ENCODE results near the gene PLPPR1. TPM values are rescaled to one million over a fixed set of nuclear protein-coding genes. Genes with fewer than 3 reads are reported as not detected.

The PLPPR1 gene
- total RNA-seq, 1 experiment from 2014 or later, result not detected

- ATAC-seq (no peak), DNase-seq (ENCODE audit: low read depth, low spot score) (no peak)
- Histone ChIP-seq H2AFZ (ENCODE audit: low read depth, low read length, poor library complexity, severe bottlenecking) (no peak overlapping the region), H3K27ac (ENCODE audit: low read depth, low read length) (no peak overlapping the region), H3K9me3 (ENCODE audit: control insufficient read depth in 1 of 2, insufficient read depth in 1 of 2, low read depth in 1 of 2, low read length in 2 of 2) (no peaks in the 10 kb centered on the region), H3K4me2 (ENCODE audit: low read length) (no peak overlapping the region), H3K9ac (ENCODE audit: low read length) (no peak overlapping the region), H4K20me1 (ENCODE audit: insufficient read depth) (no peaks in the 10 kb centered on the region), H3K4me1 (ENCODE audit: control insufficient read depth in 1 of 2, insufficient read depth in 2 of 2, low read length in 2 of 2) (no peaks in the 10 kb centered on the region), H3K4me3 (replicated peaks in 1 of 2; ENCODE audit: low read depth in 1 of 2, low read length in 2 of 2) (no peak overlapping the region), H3K79me2 (ENCODE audit: insufficient read depth, low read length) (no peaks in the 10 kb centered on the region), H3K27me3 (ENCODE audit: insufficient read depth, low read length) (peaks cover 6% of the 10 kb centered on the region; the same call in 1 of the 2 replicates), H3K9me2 (ENCODE audit: insufficient read depth) (no peaks in the 10 kb centered on the region), H3K36me3 (ENCODE audit: control insufficient read depth in 1 of 2, insufficient read depth in 2 of 2, low read length in 2 of 2) (no peaks in the 10 kb centered on the region)
- CTCF ChIA-PET, result no interaction called here
- BruUV-seq (replicated peaks), result no TSS peak
- TF ChIP-seq EZH2 (IDR thresholded peaks at IDR 0.05), result no peak
- TF ChIP-seq EZH2phosphoT487 (IDR thresholded peaks at IDR 0.05; ENCODE audit: borderline replicate concordance), result no peak
- TF ChIP-seq FOSL1 (IDR thresholded peaks at IDR 0.05; ENCODE audit: low read depth), result no peak
- no peak for TF ChIP-seq CTCF (IDR thresholded peaks at IDR 0.05 in 2 of 3, conservative IDR thresholded peaks at IDR 0.05 in 1 of 3; ENCODE audit: borderline replicate concordance in 1 of 3, insufficient read depth in 1 of 3, low read depth in 2 of 3, low read length in 2 of 3)
- intact Hi-C loops (cut with micrococcal nuclease), result no loop called here
- RAD21 ChIA-PET (ENCODE audit: low non-redundant PET in 1 of 2, low total read pairs in 2 of 2, uncharacterized antibody in 2 of 2, unreplicated experiment in 2 of 2), result no interaction called here
- POLR2A ChIA-PET, result no interaction called here
These were observed 88.6 kb downstream of the PLPPR1 start for GRCh38 chr9:101117161-101117560.

DNA sequence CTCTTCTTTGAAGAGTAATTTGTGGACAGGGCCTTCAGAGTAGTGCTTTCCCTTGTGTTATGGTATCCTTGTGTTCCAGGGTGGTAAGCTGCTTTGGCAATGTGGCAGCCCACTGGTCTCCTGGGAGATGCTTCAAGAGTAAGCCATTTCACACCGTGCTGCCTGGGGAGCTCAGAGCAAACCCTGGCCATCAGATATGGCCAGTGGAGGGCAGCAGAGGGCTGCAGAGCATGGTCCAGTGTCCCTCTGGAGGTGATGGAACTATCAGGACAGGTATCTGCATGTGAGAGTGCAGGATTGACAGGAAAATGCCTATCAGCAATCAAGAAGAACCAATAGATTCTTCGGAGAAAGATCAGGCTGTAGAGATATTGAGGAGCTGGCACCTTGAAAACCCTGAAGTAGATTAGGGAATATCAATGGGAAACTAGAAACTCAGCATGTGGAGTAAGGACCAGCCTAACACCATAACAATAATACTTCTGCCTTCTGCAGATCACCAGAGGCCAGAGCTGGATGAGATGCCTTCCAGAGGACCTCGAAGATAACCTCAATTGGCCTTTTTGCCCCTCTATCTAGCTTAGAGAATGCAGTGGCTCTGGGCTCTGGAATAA is 90.8 kb downstream of the PLPPR1 start:
- RAD21 ChIA-PET (ENCODE audit: low non-redundant PET in 1 of 2, low total read pairs in 2 of 2, uncharacterized antibody in 2 of 2, unreplicated experiment in 2 of 2), result interaction anchor here (0.8 to 1.4 kb wide), 3 partner anchors 192 to 269 kb away, joined by 3 to 6 read pairs (median 4); no protein-coding TSS in a partner anchor
- Histone ChIP-seq H3K9me2 (ENCODE audit: insufficient read depth) (no peaks in the 10 kb centered on the region), H2AFZ (ENCODE audit: low read depth, low read length, poor library complexity, severe bottlenecking) (no peak overlapping the region), H3K9ac (ENCODE audit: low read length) (no peak overlapping the region), H3K79me2 (ENCODE audit: insufficient read depth, low read length) (no peaks in the 10 kb centered on the region), H4K20me1 (ENCODE audit: insufficient read depth) (no peaks in the 10 kb centered on the region), H3K4me1 (ENCODE audit: control insufficient read depth in 1 of 2, insufficient read depth in 2 of 2, low read length in 2 of 2) (no peaks in the 10 kb centered on the region), H3K27me3 (ENCODE audit: insufficient read depth, low read length) (peaks cover 6% of the 10 kb centered on the region; the same call in 1 of the 2 replicates), H3K27ac (ENCODE audit: low read depth, low read length) (no peak overlapping the region), H3K36me3 (ENCODE audit: control insufficient read depth in 1 of 2, insufficient read depth in 2 of 2, low read length in 2 of 2) (no peaks in the 10 kb centered on the region), H3K4me3 (replicated peaks in 1 of 2; ENCODE audit: low read depth in 1 of 2, low read length in 2 of 2) (no peak overlapping the region), H3K4me2 (ENCODE audit: low read length) (no peak overlapping the region), H3K9me3 (ENCODE audit: control insufficient read depth in 1 of 2, insufficient read depth in 1 of 2, low read depth in 1 of 2, low read length in 2 of 2) (no peaks in the 10 kb centered on the region)
- ATAC-seq (peak; percentile 100), DNase-seq (ENCODE audit: low read depth, low spot score) (peak; percentile 28)
- BruUV-seq (replicated peaks), result no TSS peak
- TF ChIP-seq CTCF (IDR thresholded peaks at IDR 0.05 in 2 of 3, conservative IDR thresholded peaks at IDR 0.05 in 1 of 3; ENCODE audit: borderline replicate concordance in 1 of 3, insufficient read depth in 1 of 3, low read depth in 2 of 3, low read length in 2 of 3), result peak; percentile 52 to 89 (median 84); a peak in 5 of 6 replicates
- no peak for TF ChIP-seq FOSL1 (IDR thresholded peaks at IDR 0.05; ENCODE audit: low read depth)
- peak; percentile 68 for TF ChIP-seq RAD21 (IDR thresholded peaks at IDR 0.05; ENCODE audit: low read depth)
- intact Hi-C loops (cut with micrococcal nuclease), result loop anchor here (1.0 to 2.0 kb wide), 3 partner anchors 115 to 405 kb away; no protein-coding TSS in a partner anchor
- CTCF ChIA-PET, result interaction anchor here (0.6 to 2.4 kb wide), 10 partner anchors 8 to 518 kb away, joined by 3 to 34 read pairs (median 4); no protein-coding TSS in a partner anchor
- POLR2A ChIA-PET, result no interaction called here
